Mesenteric fat pad (tissue), 1 donor: Measurements from ENCODE around the gene RANBP1. TPM values are rescaled to one million over a fixed set of nuclear protein-coding genes. Genes with fewer than 3 reads are reported as not detected.

ENCODE experiments used
- DNase-seq: peaks from one replicate; pipeline ENCODE4 v3.0.0-alpha.2; 2020; ENCODE audit warnings: low spot score
- total RNA-seq: library from RNA; stranded (reverse); fragmentation: NEBNext Ultra II Directional; extraction: Animal tissue kit (Norgen Biotek cat#: 25700); gene quantifications from one replicate; pipeline ENCODE4 v1.2.1, GENCODE V29; 2021
- donor health status: DM: yes; HTN: yes; CAD: no.

The RANBP1 gene
- total RNA-seq, 1 donor from 2014 or later: 75.9 TPM

DNA sequence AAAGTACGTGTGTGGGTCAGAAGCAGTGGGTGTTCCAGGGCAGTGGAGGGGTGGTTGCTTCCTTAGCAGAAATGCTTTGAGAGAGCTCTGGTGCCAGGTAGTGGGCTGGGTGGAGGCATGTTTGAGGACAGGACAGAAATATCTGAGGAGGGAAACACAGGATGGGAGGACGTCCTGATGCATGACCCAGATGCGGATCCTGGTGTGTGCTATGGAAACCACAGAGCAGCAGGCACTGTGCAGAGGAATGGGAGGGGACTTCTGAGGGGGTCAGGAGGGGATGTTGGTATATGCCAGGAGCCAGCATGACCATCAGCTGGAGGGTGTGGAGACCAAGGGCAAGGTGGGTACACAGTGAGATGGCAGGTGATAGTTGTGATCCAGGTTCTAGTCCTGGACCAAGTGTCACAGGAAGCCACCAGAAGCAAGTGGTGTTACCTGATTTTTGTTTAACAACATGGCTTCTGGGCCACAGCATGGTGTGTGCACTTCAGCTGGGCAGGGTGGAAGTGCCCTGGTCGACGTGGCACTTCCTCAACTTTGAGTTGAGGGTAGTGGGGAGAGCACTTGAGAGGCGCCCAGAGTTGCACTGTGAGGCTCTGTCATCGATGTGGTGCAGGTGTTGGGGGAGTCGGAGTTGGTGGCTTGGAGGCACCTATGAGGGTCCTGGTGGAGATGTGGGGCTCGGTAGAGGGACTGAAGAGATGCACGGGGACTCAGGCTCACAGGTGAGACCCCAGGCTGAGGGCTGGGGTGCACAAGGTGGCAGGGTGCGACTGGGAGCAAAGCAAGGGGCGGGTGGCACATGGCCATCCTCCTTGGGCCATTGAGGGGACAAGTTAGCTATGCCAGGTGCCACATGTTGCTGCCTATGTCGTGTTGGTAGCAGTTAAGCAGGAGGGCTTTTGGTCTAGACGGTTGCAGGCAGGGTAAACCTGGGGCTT, 28.3 kb upstream of the RANBP1 start:
- no peak for DNase-seq

DNA sequence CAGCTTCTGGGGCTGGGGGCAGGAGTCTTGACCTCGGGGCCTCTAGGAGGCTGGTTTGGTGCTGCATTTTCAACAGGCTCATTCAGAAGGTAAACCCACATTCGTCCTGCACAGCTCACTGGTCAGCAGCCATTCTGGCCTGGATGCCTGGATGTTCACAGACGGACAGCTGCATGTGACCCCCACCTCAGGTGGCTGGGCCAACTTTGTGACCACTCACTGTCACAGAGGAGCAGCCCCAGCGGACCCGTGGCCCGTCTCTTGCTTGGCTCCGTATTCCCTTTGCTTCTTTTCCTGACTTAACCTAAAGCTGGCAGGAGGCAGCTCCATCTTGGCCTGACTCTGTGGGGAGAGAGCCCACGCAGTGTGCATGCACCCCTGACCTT, 27.6 kb upstream of the RANBP1 start:
- no peak for DNase-seq

DNA sequence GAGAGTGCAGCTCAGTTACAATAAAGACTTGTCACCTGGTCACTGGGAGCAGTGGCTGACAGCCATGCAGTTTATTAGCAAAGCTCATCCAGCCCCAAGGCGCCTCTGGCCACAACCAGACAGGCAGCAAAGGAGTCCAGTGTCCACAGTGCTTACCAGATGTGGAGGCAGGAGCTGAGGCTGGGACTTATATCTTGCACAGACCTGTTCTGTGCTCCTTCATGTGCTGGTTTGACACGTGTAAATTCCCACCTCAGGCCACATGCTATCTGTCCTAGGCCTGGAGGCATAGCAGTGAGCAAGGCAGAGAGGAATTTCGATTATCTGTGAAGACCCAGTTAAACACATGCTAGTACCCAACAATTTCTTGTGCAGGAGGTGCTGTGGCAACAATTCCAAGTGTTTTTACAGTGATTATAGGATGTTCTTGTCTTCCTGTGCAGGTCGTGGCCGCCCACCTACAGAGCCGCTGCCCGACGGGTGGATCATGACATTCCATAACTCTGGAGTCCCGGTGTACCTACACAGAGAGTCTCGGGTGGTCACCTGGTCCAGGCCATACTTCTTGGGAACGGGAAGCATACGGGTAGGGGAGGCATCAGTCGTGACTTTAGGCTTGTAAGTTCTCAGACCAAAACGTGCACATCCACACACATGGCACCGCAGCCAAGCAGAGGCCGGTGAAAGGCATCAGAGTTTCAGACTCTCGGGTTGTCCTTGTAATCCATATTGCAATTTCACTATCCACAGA, 26.5 kb upstream of the RANBP1 start:
- no peak for DNase-seq

DNA sequence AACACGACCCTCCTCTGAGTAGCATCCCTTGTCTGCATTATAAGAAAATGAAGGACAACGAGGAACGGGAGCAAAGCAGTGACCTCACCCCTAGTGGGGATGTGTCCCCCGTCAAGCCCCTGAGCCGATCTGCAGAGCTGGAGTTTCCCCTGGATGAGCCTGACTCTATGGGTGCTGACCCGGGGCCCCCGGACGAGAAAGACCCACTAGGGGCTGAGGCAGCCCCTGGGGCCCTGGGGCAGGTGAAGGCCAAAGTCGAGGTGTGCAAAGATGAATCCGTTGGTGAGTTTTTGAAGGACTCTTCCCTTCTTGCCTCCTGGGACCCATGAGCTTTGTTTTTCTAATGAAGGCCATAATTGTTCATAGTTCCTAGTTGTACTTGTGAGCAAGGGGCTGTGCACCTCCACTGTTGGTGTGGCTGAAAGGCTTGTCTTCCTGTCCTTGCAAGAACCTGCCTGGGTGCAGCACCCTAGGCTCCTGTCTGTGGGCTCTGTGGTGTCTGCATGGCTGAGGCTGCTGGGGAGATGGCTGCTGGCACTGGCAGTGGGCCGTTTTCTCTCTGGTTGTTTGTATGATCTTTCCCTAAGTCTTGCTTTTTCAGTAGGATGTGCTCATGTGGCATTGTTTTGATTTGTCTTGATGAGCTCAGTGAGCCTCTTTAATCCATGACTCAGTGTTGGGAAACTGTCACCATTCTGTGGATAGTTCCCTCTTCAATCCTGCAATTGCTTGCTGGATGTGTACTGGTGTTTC, 25.8 kb upstream of the RANBP1 start:
- no peak for DNase-seq

DNA sequence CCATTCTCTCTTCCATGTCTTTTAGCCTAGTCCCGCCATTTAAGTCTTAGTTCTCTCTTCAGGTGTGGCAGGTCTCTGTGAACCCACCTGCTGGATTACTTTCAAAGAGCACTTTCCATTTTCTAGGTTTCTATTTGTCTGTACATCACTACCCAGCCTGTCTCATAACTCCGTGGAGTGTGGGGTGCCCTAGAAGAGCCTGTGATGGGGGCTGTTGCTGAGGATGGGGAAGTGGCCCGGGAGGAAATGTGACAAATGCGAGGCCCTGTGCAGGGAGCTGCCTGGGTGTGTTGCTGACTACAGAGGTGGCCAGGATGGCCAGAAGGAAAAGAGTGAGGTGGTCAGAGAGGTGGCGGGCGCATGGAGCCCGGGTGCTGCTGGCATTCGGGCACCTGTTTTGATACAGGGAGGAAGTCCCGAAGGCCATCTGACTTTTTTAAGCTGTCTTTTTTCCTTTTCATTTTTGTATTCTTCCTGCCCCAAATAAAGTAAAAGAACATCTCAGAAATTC, 25.1 kb upstream of the RANBP1 start:
- no peak for DNase-seq

DNA sequence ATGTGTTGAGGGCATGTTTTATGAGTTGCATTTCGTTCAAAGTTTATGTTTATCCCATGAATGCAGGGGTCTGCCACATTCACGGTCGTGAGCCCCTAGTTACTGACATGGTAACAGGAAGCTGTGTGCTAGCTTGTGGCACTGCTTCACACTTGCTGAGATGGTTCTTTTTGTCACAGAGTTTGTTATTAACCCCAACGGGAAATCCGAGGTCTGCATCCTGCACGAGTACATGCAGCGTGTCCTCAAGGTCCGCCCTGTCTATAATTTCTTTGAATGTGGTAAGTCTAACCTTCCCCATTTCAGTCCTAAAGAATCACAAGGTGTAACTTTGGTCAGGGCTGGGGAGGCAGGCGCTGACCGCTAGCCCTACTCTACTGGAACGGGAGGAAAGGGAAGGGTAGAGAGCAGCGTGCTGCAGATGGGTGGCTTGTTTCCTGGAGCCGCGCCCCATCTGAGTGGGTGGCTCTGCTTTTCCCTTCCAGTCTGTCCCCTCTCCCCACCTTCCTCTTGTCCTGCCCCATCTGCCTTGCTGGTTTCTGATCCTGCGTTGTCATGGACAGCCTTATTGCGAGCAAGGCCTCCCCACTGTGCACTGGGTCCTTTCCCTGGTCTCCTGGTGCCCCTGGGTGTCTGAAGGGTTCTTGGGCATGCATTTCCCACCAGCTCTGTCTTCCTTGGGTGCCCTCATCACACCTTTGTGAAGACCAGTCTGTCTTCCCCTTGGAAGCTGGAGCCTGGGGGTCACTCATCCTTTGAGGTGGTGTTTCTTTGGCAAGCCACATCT, 24.0 kb upstream of the RANBP1 start:
- DNase-seq: no peak

DNA sequence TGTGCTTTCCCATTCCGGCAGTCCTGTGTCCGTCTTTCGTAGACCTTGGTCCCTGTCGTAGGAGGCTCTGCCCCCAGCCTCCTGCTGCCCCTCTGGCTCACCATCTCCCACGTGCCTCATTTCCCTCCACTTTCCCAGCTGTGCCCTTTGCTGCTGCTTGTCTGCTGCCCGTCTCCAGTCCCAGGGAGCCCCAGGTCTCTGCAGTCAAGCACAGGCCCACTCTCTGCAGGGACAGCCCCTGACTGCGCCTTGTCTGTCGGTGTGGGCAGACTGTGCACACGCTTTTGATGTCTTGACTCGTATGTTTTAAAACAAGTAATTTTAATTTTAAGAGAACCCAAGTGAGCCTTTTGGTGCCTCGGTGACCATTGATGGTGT, 23.4 kb upstream of the RANBP1 start:
- no peak for DNase-seq

DNA sequence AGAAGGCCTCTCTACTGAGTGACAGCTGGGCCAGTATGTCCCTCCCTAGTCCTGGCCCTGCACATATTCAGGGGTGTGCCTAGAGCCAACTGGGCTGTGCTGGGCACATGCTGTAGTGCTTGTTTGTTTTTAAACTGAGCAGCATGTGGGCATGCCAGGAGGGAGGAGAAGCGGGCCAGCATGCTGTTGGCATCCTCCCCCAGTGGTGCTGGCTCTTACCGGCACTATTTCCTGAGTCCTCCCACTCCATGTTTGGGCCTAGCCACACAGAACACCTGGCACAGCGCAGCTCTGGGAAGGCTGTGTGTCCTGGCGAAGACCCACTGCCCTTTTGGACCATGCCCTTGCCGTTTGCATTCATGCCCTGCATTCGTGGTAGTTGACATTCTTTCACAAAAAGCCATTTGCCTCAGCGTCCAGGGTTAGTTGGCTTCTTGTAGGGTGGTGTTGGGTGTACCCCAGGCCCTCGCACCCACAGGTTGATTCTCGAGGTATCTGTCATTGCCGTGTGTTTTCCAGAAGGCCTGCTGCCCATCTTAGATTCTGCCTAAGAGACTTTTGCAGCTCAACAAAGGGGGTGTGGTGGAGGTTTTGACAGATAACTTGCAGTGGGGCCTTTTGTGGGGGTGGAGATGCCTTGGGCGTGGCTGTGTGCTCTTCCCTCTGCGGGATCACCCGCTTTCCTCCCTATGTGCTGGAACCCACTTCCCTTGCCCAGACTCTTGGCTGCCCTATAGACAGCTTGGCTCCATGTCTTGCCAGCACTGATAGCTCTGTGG, 22.3 kb upstream of the RANBP1 start:
- DNase-seq: no peak

DNA sequence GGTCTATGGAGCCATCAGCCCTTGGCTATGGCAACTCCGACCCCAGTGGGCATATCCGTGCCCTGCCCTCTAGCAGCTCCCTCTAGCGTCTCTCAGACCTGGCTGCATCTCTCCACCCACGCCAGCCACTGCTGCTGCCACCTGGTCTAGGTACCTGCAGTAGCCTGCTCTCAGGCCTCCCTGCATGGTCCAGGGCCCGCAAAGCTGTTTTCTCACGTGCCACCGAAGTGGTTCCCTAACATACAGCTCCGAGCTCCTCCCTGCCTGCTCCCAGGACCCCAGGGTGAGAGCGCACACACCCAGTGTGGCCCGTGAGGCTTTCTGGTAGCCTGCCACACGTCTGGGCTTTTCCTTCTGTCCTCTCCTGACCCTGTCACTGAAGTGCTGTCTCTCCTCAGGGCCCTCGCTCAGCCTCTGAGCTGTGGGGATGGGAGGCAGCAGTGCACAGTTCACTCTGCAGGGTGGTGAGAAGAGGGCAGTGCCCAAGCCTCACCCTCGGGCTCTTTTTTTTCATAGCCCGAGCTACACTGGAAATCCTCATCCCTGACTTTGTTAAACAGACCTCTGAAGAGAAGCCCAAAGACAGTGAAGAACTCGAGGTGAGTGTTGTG, 21.6 kb upstream of the RANBP1 start:
- DNase-seq: no peak

DNA sequence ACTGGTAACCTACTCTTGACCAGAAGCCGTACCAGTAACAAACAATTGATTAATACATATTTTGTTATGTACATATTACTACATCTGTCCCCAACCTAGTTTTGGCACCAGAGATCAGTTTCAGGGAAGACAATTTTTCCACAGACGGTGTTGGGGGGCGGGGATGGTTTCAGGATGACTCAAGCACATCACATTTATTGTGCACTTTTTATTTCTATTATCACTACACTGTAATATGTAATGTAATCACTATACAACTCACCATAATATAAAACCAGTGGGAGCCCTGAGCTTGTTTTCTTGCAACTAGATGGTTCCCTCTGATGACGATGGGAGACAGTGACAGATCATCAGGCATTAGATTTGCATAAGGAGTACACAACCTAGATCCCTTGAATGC, 20.4 kb upstream of the RANBP1 start:
- no peak for DNase-seq

DNA sequence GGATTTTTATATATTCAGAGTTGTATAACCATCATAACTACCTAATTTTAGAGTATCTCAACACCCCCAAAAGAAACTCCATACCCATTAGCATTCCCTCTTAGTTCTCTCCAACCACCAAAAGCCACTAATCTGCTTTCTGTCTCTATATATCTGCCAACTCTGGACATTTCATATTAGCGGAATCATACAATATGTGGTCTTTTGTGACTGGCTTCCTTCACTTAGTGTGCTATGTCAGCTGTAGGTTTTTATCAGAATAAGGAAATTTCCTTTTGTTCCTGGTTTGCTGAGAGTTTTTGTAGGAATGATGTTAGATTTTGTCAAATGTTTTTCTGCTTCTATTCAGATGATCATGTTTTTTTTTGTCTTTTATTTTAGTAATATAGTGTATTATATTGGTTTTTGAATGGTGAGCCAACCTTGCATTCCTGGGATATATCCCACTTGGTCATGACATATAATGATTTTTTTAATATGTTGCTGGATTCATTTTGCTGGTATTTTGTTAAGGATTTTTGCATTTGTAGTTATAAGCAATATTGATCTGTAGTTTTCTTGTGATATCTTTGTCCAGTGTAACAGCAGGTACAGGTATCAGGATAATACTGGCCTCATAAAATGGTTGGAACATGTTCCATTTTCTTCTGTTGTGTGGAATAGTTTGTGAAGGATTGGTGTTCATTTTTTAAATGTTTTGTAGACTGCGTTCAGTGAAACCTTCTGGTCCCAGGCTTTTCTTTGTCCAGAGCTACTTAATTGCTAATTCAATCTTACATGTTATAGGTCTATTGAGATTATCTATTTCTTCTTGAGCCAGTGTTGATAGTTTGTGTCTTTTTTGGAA, 19.1 kb upstream of the RANBP1 start:
- DNase-seq: no peak

DNA sequence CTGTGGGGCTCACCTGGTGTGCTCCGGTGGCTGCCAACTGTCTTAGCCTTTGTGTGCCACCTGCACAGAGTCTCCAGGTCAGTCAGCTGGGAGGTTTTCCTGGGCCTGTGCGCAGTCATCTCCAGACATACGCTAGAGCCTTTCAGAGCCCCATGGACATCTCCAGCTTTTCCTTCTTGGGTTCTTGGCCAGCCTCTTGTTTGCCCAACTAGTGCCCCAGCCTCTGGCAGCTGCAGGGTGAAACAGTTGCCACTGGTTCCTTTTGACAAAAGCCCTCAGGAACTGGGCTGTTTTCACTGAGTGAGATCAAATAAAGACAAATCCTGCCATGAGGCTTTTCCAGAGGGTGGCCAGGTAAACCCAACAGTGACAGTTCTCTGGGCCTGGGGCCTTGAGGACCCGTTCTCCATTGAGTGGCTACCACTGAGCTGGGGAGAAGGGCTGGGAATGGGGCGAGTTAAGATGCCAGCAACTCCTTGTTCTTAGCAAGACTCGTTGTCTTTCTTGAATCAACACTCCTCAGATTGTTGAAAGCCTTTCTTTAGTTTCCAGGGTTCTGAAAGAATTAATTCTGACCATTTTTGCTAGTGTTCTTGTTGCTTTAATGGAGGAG, 16.7 kb upstream of the RANBP1 start:
- no peak for DNase-seq

DNA sequence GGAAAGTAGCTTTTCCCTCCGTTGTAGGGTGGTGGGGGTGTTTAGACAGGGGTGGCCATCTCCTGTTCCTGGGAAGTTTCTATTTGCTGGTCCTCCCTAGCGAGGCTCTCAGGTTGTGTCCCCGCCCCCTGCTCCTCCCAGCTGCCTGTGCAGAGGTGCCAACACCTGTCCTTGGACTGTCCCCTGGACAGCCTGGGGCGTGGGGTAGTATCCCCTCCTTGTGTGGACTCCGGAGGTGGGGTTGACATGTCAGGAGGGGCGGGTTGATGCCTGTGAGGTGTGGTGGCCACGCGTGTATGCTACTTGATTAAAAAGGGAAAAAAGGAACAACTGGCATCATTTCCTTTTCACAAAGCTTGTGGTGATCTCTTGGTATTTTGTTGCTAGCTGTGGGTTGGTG, 14.3 kb upstream of the RANBP1 start:
- DNase-seq: no peak

DNA sequence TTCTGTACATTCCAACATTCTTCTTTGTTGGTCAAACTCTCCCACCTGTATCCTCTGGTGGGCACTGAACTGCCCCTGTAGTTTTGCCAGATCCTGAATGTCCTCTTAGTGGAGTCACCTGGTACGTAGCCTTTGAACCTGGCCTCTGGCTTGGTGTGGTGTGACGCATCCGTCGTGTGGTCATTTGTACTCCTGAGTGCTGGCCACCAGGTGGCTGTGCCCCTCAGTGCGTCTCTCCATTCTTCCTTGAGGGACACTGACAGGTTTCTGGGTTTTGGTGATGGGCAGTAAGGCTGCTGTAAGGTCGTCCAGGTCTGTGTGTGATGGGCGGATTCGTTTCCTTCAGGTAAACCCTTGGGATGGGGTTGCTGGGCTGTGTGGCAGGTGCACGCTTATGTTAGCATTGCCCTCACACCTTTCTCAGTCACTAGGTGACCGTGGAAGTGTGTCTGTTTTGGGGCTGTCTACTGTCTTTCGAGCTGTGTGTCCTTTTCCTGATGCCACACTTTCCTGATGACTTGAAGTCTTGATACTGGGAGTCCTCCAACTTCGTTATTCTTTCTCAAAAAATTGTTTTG, 13.6 kb upstream of the RANBP1 start:
- no peak for DNase-seq

DNA sequence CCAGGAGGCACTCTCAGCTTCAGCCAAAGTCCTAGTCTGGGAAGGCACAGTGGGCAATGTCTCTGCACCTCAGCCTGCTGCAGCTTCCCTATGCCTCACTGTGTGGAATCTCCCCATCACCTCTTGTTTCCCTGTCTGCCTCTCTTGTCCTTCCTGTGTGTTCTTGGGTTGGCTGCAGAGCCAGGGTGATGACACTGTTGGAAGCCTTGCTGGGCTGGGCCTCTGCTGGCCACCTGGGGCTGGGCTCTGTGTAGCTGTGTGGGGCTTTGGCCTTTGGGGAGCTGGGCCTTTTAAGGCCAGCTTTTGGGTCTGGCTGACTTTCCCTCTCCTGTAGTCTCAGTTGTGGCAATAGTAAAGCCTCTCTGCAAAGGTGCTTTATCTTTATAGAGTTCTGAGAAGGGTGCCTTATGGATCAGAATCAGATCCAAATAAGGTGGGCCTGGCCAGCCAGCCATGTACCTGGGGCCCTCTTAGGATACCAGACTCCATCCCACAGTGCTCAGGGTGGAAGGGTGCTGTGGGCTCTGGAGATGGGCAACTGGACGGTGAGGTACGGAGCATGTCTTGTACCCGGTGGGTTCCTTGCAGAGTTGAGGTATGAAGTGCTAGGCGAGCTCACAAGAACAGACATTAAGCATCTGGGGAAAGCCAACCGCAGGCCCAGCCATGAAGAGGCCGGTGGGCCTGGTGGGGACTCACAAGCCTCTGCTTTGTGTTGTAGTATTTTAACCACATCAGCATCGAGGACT, 10.3 kb upstream of the RANBP1 start:
- DNase-seq: no peak

DNA sequence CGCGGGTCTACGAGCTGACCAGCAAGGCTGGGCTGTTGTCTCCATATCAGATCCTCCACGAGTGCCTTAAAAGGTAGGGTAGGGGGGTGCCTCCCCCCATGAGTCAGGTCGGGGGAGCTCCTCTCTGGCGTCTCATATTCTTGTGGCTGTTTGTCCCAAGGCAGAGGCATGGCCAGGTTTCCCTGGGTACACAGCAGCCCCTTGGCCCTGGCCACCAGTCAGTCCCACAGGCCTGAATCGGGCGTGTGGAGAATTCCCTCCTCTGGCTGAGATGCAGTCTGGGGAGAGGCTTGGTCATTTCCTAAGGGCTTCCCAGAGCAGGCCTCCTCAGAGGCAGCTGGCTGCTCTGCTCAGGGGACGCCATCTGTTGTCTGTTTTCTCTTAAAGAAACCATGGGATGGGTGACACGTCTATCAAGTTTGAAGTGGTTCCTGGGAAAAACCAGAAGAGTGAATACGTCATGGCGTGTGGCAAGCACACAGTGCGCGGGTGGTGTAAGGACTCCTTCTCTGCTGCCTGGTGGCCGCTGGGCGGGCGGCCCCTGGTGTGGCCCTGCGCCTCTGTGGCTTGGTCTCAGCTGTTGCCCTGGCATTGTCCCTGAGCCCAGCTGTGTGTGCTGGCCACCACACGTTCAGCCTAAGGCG, 9.6 kb upstream of the RANBP1 start:
- no peak for DNase-seq

DNA sequence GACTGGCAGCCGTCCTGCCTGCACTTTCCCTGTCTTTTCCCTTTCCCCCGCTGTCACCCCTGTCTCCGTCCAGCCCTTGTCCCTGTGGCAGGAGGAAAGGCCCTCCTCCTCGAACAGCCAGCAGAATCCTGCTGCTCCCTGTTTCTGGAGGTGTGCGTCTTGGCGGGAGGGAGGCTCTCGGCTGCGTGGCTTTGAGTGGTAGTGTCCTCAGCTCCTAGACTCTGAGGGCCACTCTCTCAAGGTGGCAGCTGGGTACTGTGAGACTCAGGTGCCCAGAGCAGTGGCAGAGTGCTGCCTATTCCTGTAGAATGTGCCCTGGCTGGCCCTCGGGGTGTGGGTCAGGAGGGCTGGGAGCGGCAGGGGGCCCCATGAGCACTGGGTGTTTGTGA, 9.1 kb upstream of the RANBP1 start:
- no peak for DNase-seq
